Body of pancreas (tissue), 4 donors: Measurements from ENCODE around the gene FNDC3B.

Source experiments
- CTCF ChIP-seq, 7 experiments: fragments of 450-650 bp in 4 of 7; fragments of 200-600 bp in 3 of 7; sonication (generic) in 3 of 7; IDR thresholded peaks; one replicate each; pipeline ENCODE4 v1.5.1; 2016 to 2019; ENCODE audit warnings: antibody characterized with exemption in 7 of 7
- POLR2A ChIP-seq, 3 donors: fragments of 450-650 bp; IDR thresholded peaks; one replicate each; pipeline ENCODE4 v1.6.1; 2016; ENCODE audit warnings: antibody characterized with exemption in 3 of 3, mild to moderate bottlenecking in 2 of 3

DNA sequence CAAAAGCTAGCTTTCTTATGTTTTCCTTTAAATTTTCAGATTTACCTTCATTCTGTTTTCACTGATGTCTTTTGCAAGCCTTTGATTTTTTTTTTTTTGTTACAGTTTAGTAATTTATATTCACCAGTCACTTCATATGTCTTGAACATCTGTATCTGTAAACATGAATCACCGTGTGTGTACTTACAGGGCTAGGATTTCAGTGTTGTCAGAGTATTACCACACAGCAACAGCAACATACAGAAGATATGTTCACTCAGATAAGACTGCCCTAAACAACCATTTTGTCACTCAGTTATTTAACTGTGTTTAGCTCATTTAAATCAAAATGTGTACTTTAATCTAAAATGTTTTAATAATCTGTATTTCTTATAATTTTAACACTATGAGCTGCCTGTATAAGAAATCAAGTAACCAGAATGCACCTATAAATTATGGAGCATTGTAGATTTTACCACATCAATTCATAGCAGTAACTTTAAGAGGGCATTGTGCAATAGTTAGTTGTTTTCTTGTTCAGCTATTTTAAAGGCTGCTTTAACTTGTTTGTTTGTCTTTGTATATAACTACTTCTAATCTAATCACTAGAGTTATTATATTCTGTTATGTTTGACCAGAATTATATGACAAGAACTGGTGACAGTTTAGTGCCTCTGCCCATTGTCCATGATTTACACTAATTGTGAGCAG is 358.5 kb downstream of the FNDC3B start:
- no peak for TF ChIP-seq POLR2A (IDR thresholded peaks at IDR 0.05)
- TF ChIP-seq CTCF (IDR thresholded peaks at IDR 0.05), result no peak
